Ascending aorta (tissue), 2 donors: ENCODE results near the gene MEGF10. TPM values are rescaled to one million over a fixed set of nuclear protein-coding genes. Genes with fewer than 3 reads are reported as not detected.
"Not testable (repeated sequence)": the region's sequence is repeated elsewhere in the genome, so short reads cannot be mapped to it uniquely, and the experiment has no call there.

Source experiments
- DNase-seq, 2 donors: peaks; one replicate each; pipeline ENCODE4 v3.0.0-alpha.2; 2019; ENCODE audit warnings: low spot score in 2 of 2
- H3K27ac ChIP-seq, 2 donors: fragments of 200-600 bp; sonication (generic); one replicate each; pipeline ENCODE4 v1.5.1; 2016 to 2017; ENCODE audit warnings: mild to moderate bottlenecking in 1 of 2
- H3K27me3 ChIP-seq: fragments of 200-600 bp; sonication (generic); one replicate; pipeline ENCODE4 v1.5.1; 2017
- H3K36me3 ChIP-seq, 2 donors: fragments of 200-600 bp; sonication (generic); one replicate each; pipeline ENCODE4 v1.5.1; 2016
- H3K4me1 ChIP-seq, 2 donors: fragments of 200-600 bp; sonication (generic); one replicate each; pipeline ENCODE4 v1.5.1; 2016 to 2017; ENCODE audit warnings: mild to moderate bottlenecking in 1 of 2
- H3K4me3 ChIP-seq, 2 donors: fragments of 200-600 bp; sonication (generic); one replicate each; pipeline ENCODE4 v1.5.1; 2016 to 2017; ENCODE audit warnings: mild to moderate bottlenecking in 1 of 2
- H3K9me3 ChIP-seq, 2 donors: fragments of 200-600 bp; sonication (generic); one replicate each; pipeline ENCODE4 v1.5.1; 2016
- CTCF ChIP-seq, 3 experiments: fragments of 200-600 bp in 2 of 3; fragments of 450-650 bp in 1 of 3; sonication (generic) in 2 of 3; IDR thresholded peaks; one replicate each; pipeline ENCODE4 v1.5.1; 2016 to 2019; ENCODE audit warnings: antibody characterized with exemption in 3 of 3, mild to moderate bottlenecking in 1 of 3, moderate library complexity in 1 of 3
- intact Hi-C: fragments of 100-400 bp; cut with DNase I; formaldehyde crosslinking; loops from one replicate; pipeline ENCODE4 v1.15.1; 2023
- total RNA-seq: library from RNA; depleted of rRNA; stranded (reverse); fragments of >200 nt; gene quantifications from one replicate; pipeline ENCODE4 v1.1.0, GENCODE V29; 2016

MEGF10 gene
- total RNA-seq, 1 donor from 2014 or later: 0.11 TPM

GRCh38 chr5:127292030-127292735 lies 1.6 kb downstream of the MEGF10 start:
- H3K36me3 ChIP-seq: no peaks in the 10 kb centered on the region
- H3K4me3 ChIP-seq: no peak overlapping the region
- no peak for TF ChIP-seq CTCF (IDR thresholded peaks at IDR 0.05)
- no peaks in the 10 kb centered on the region for H3K9me3 ChIP-seq
- intact Hi-C loops: no loop called here
- no peaks in the 10 kb centered on the region for H3K4me1 ChIP-seq
- DNase-seq: no peak
- no peak overlapping the region for H3K27ac ChIP-seq
- H3K27me3 ChIP-seq: no peaks in the 10 kb centered on the region

GRCh38 chr5:127293373-127293772 lies 2.8 kb downstream of the MEGF10 start:
- H3K4me3 ChIP-seq: no peak overlapping the region
- no peaks in the 10 kb centered on the region for H3K4me1 ChIP-seq
- no peaks in the 10 kb centered on the region for H3K9me3 ChIP-seq
- H3K36me3 ChIP-seq: no peaks in the 10 kb centered on the region
- no peak overlapping the region for H3K27ac ChIP-seq
- intact Hi-C loops: no loop called here
- no peak for TF ChIP-seq CTCF (IDR thresholded peaks at IDR 0.05)
- no peak for DNase-seq
- H3K27me3 ChIP-seq: no peaks in the 10 kb centered on the region

GRCh38 chr5:127294829-127295228 lies 4.2 kb downstream of the MEGF10 start:
- H3K36me3 ChIP-seq: no peaks in the 10 kb centered on the region
- DNase-seq: no peak
- no peaks in the 10 kb centered on the region for H3K4me1 ChIP-seq
- no peak for TF ChIP-seq CTCF (IDR thresholded peaks at IDR 0.05)
- no peak overlapping the region for H3K4me3 ChIP-seq
- H3K9me3 ChIP-seq: no peaks in the 10 kb centered on the region
- no peaks in the 10 kb centered on the region for H3K27me3 ChIP-seq
- H3K27ac ChIP-seq: no peak overlapping the region
- intact Hi-C loops: no loop called here

GRCh38 chr5:127295454-127295853 lies 4.9 kb downstream of the MEGF10 start:
- no peaks in the 10 kb centered on the region for H3K27me3 ChIP-seq
- H3K27ac ChIP-seq: no peak overlapping the region
- no peaks in the 10 kb centered on the region for H3K9me3 ChIP-seq
- TF ChIP-seq CTCF (IDR thresholded peaks at IDR 0.05): no peak
- DNase-seq: no peak
- intact Hi-C loops: no loop called here
- H3K4me1 ChIP-seq: no peaks in the 10 kb centered on the region
- H3K4me3 ChIP-seq: no peak overlapping the region
- no peaks in the 10 kb centered on the region for H3K36me3 ChIP-seq

- DNase-seq: no peak
- H3K4me3 ChIP-seq: no peak overlapping the region
- intact Hi-C loops: no loop called here
- H3K9me3 ChIP-seq: no peaks in the 10 kb centered on the region
- H3K4me1 ChIP-seq: no peaks in the 10 kb centered on the region
- no peaks in the 10 kb centered on the region for H3K27me3 ChIP-seq
- no peak for TF ChIP-seq CTCF (IDR thresholded peaks at IDR 0.05)
- no peak overlapping the region for H3K27ac ChIP-seq
- no peaks in the 10 kb centered on the region for H3K36me3 ChIP-seq
Observed at GRCh38 chr5:127296321-127296720, 5.7 kb downstream of the MEGF10 start.

GRCh38 chr5:127296894-127297293 lies 6.3 kb downstream of the MEGF10 start:
- H3K36me3 ChIP-seq, intact Hi-C loops, DNase-seq, H3K9me3 ChIP-seq, H3K27ac ChIP-seq, H3K4me1 ChIP-seq, H3K27me3 ChIP-seq, H3K4me3 ChIP-seq: not testable (repeated sequence)
